ENCODE measurements around the gene SARM1. TPM values are rescaled to one million over a fixed set of nuclear protein-coding genes. Genes with fewer than 3 reads are reported as not detected.

Gene SARM1
- total RNA-seq: 29.1 and 29.8 TPM in 2 replicates

- intact Hi-C loops (cut with micrococcal nuclease): loop anchor here (1.0 to 10.0 kb wide), 10 partner anchors 13 to 341 kb away; partner anchors contain the start of genes ALDOC, BLTP2, IFT20 and PIGS
These were observed at the start of gene SARM1 for GRCh38 chr17:28371245-28372202. Gene SARM1, plus strand, starts transcription at chr17:28371694. Its CDS starts 339 bp downstream, at chr17:28372033.

DNA sequence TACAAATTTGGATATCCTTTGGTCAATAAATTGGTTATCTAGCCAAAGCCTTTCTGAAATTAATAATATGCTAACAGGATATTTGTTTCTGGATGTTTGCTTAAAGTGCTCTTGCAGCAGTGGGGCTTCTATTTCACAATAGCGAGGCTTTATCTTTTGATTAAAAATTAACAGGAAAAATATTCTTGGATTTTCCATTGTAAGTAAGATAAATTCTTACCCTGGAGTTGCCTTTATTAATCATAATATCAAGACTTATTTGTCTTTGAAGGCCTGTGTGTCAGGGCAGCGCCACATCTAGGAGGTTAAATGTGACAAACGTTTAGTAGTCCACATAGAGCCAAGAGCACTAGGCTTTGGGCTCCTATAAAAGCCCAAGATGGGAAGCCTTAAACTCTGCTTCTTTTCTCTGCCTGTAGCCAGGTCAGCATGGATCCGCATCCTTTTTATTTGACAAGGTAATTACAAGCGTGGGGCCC is 47.2 kb upstream of the SARM1 start:
- intact Hi-C loops (cut with micrococcal nuclease): no loop called here

- intact Hi-C loops (cut with micrococcal nuclease): no loop called here
These were observed 46.7 kb upstream of the SARM1 start for GRCh38 chr17:28324781-28325180.

DNA sequence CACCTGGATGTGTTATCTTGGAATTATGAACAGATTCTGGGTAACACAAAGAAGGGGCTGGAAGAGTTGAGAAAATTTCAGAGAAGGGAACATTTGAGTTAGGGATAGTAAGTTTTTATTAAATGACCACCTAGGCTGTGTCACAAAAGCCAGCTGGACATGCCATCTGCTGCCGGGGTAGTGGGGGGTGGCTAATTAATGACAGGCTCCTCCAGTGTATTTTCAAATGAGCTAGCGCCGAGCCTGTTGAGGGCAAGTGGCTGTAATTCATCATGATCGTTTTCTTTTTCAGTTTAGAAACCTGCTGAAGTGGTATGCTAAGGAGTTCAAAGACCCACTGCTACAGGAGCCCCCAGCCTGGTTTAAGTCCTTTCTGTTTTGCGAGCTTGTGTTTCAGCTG is 46.3 kb upstream of the SARM1 start:
- intact Hi-C loops (cut with micrococcal nuclease): no loop called here

DNA sequence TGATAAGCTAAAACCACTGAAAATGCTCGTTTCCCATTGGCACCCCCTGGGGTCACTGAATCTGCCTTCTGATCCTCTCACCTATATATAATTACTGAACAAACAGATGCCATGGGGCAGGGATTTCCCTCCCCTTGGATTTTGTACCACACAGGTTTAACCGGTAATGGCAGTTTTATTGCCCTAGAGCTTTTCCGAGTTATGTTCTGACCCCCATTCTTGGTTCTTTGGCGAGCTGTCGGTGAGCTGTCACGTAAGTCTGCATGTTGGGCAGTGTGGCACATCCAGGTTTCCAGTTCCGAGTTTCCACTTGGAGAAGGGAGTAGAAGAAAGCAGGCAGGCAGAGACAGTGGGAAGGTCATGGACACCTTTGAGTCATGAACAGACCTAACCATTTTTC is 45.4 kb upstream of the SARM1 start:
- intact Hi-C loops (cut with micrococcal nuclease): no loop called here

- intact Hi-C loops (cut with micrococcal nuclease): no loop called here
These were observed 44.4 kb upstream of the SARM1 start for GRCh38 chr17:28327031-28327607.

DNA sequence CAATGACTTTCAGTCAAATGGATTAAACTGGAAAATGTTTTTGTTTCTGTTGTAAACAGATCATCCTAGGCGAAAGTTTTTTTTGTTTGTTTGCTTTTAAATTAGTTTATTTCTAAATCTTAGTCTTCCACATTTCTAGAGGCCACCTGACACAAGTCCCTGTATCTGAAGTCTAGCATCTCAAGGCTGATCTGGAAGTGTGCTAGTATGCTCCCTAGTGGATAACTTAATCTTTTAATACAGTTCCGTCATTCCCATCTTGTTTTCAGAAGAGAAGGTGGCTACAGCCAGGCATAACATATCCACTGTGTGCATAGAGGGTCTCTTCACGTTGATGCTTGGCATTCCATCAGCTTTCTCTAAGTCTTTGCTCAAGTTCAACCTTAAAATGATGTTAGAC is 43.8 kb upstream of the SARM1 start:
- intact Hi-C loops (cut with micrococcal nuclease): no loop called here

DNA sequence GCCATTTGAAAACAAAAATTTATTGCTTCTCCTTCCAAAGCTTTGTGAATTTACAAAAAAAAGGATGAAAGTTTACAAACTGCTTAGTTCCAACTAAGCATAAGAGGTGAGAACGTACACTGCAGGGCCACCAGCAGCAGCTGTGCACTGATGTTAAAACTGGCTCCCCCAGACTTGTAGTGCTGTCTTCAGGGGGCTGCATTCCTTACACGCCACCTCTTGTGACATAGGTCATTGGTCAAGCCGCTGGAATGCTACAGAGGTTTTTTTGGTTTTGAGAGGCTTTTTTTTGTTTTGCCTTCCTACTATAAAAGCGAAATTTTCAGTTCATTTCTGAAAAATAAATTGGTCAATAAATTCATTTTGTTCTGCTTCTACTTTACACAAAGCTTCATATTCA is 43.2 kb upstream of the SARM1 start:
- intact Hi-C loops (cut with micrococcal nuclease): no loop called here

GRCh38 chr17:28330671-28331070 is 40.8 kb upstream of the SARM1 start:
- intact Hi-C loops (cut with micrococcal nuclease): loop anchor here (10.0 kb wide), 2 partner anchors 964 to 1036 kb away; partner anchors contain the start of genes NUFIP2 and WSB1

DNA sequence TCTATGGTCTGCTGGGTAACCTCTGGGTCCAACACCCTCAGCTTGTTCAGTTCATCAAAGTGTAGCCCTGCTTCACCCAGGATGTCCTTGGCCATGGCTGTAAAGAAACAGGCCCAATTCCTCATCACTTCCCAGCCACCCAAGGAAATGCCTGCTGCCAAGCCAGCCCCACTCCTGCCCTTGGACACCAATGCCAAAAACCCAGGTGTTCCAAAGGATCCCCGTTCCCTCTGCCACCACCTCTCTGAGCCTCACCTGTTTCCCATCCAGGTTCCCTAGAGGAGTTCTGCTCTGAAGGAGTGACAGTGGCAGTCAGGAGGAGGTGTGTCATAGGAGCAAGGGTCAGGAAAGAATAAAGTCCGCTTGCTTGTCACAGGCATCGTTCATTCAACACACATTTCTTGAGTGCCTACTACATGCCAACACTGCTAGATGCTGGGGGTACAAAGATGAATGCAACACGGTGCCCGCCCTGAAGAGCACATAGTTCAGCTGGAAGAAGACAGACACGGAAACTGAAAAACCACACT is 39.5 kb upstream of the SARM1 start:
- intact Hi-C loops (cut with micrococcal nuclease): loop anchor here (10.0 kb wide), 2 partner anchors 963 to 1037 kb away; partner anchors contain the start of genes NUFIP2 and WSB1

GRCh38 chr17:28333083-28333746 is 38.3 kb upstream of the SARM1 start:
- intact Hi-C loops (cut with micrococcal nuclease): loop anchor here (10.0 kb wide), 2 partner anchors 962 to 1038 kb away; partner anchors contain the start of genes NUFIP2 and WSB1

DNA sequence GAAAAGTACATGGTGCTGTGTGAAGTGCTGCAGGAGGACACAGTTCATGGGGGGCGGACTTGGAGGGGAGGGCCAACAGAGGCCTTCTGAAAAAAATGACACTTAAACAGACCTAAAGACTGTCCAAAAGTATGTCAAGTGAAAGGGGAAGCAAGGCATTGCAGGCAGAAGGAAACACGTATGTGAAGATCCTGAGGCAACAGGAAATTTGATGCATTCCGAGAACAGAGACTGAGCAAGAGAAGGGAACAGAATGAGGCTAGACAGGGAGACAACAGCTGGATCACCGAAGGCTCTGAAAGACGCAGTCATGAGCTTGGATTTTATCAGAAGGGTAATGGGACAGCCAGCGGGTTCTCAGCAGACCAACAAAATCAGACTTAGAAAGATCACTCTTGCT is 37.3 kb upstream of the SARM1 start:
- intact Hi-C loops (cut with micrococcal nuclease): loop anchor here (2.0 to 10.0 kb wide), 3 partner anchors 55 to 1039 kb away; partner anchors contain the start of genes NUFIP2 and WSB1

DNA sequence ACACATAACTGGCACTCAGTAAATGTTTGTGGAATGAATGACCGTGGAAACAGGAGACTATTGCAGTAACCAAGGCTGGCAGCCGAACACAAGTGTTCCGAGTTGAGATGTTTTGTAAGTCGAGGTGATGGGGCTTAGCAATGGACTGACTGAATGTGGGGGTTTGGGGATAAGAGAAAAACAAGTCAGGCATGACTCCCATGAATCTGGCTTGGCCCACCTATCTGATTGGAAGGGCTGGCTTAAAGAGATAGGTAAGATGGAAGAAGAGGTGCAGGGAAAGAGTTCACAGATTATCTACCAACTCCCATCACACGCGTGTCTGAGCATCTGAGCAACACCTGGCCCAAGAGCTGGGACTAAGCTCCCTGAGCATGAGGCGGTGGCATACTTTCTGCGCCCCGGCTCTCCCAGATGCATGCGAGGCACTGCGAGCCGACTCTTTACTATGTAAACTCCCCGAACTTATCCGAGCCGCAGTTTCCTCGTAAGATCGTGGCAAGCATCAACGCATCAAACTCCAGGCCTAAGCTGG is 36.8 kb upstream of the SARM1 start:
- intact Hi-C loops (cut with micrococcal nuclease): loop anchor here (1.0 to 10.0 kb wide), 14 partner anchors 15 to 1040 kb away; partner anchors contain the start of genes BLTP2, NUFIP2, POLDIP2 and PROCA1

GRCh38 chr17:28335201-28335958 is 36.1 kb upstream of the SARM1 start, which contains the start of the genes IFT20 and TNFAIP1:
Gene IFT20, minus strand, starts transcription at chr17:28335472. Its CDS starts 3,487 bp downstream, at chr17:28331985.
Gene TNFAIP1, plus strand, starts transcription at chr17:28335761. Its CDS starts 3,761 bp downstream, at chr17:28339522.
- intact Hi-C loops (cut with micrococcal nuclease): loop anchor here (1.0 to 10.0 kb wide), 14 partner anchors 16 to 1041 kb away; partner anchors contain the start of genes BLTP2, NUFIP2, POLDIP2 and PROCA1

- intact Hi-C loops (cut with micrococcal nuclease): loop anchor here (1.0 to 10.0 kb wide), 14 partner anchors 17 to 1041 kb away; partner anchors contain the start of genes BLTP2, NUFIP2, POLDIP2 and PROCA1
These were observed 35.3 kb upstream of the SARM1 start for GRCh38 chr17:28335959-28336871.

DNA sequence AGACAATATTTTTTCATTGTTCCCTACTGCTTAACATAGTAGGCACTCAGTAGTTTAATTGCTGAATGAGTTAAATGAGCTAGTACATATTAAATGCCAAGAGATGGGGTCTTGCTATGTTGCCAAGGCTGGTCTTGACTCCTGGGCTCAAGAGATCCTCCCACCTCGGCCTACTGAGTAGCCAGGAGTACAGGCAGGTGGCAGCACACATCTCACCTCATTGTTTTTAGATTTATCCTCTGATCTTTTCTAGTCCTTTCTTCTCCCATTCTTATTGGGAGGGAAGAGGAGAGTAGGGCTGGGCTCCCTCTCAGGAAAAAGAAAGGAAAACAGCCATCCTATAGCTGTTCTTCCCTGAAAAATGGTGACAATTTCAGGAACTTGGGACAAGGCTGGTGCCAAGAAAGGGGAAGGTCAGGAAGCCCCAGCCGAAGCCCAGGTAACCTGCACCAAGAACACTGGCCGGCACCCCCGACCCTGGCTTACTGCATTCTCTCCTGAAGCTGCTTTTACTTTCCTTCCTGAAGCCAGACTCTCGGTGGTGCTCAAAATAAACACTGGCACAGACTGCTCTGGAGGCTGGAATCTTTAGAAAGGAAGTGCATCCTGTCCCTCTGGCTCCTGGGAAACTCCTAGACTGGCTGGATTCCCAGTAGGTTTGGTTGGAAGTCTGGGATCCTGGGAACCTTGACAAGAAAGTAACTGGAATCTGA is 33.3 kb upstream of the SARM1 start:
- intact Hi-C loops (cut with micrococcal nuclease): loop anchor here (5.0 to 10.0 kb wide), 3 partner anchors 111 to 1043 kb away; partner anchors contain the start of genes NUFIP2 and WSB1

- intact Hi-C loops (cut with micrococcal nuclease): loop anchor here (5.0 to 10.0 kb wide), 3 partner anchors 111 to 1044 kb away; partner anchors contain the start of genes NUFIP2 and WSB1
These were observed 32.7 kb upstream of the SARM1 start for GRCh38 chr17:28338769-28339212.
